NCI-H748 treated with DMSO at 0.1 percent for 48 hours (cell line): ENCODE data around the gene DCPS.
"Not testable (repeated sequence)": the region's sequence is repeated elsewhere in the genome, so short reads cannot be mapped to it uniquely, and the experiment has no call there.

Experiments
- DNase-seq: peaks from one replicate; lab custom pipeline; 2025; lab: John Stamatoyannopoulos, UW

Gene DCPS

GRCh38 chr11:126290887-126291286 is 13.0 kb upstream of the DCPS start:
- no peak for DNase-seq

DNA sequence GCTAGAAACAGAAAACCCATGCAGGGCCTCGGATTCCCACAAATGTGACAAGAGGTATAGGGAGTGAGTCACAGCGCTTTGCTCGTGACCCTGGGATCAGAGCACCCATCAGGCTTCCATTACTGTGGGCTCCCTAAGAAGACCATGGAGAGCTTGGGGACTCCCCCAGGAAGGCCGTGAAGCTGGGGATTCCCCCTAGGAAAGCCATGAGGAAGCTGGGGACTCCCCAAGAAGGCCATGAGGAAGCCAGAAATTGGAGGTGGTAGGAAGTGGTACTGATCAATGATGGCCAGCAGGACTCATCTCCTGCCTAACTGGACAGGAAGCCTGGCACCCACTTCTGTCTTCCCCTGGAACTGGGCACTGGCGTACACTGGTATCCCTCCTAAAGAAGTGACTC is 10.1 kb upstream of the DCPS start:
- DNase-seq: no peak

- no peak for DNase-seq
Measured at GRCh38 chr11:126297004-126297403, 6.9 kb upstream of the DCPS start.

- DNase-seq: peak; percentile 51
Measured at GRCh38 chr11:126304457-126305075, 706 bp downstream of the DCPS start.

DNA sequence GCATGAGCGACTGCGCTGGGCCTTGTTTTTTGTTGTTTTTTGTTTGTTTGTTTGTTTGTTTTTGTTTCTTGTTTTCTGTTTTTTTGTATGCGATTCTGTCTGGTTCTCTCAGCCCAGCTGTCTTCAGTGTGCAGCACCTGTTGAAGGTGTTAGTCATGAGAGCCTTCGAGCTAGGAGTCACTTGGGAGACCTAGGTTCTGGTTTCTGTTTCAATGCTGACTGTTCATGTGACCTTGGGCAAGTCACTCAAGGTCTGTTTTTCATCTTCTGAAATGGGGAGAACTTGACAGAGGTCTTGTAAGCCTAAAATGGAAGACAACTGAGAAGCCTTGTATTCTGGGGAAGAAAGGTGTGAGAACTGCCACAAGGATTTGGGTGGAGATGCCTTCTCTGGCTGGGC is 1.8 kb downstream of the DCPS start:
- no peak for DNase-seq

GRCh38 chr11:126307706-126308105 is 3.8 kb downstream of the DCPS start:
- DNase-seq: no peak

- no peak for DNase-seq
Measured at GRCh38 chr11:126308271-126308671, 4.4 kb downstream of the DCPS start.

- DNase-seq: not testable (repeated sequence)
Measured at GRCh38 chr11:126308771-126309170, 4.9 kb downstream of the DCPS start.

- DNase-seq: peak; percentile 11
Measured at GRCh38 chr11:126310200-126310991, 6.5 kb downstream of the DCPS start.

GRCh38 chr11:126310992-126311310 is 7.1 kb downstream of the DCPS start:
- DNase-seq: no peak

GRCh38 chr11:126311401-126312291 is 7.8 kb downstream of the DCPS start:
- no peak for DNase-seq

GRCh38 chr11:126312961-126313360 is 9.1 kb downstream of the DCPS start:
- no peak for DNase-seq

DNA sequence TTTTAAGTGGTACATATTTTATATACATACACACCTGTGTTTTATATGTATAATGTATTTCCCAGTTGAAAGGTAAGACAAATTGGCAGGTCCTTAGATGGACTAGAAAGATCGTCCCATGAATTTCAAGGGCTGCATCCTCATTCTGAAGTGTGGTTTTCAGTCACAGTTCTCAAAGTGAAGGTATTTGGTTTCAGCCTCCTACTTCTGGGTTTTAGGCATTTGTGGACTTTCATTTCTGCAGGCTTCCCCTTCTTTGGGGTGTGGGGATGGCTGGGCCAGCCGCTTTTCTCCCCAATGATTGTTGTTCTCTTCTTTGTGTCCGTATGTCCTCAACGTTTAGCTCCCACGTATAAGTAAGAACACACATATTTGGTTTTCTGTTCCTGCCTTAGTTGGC is 10.0 kb downstream of the DCPS start:
- DNase-seq: no peak

- DNase-seq: no peak
Measured at GRCh38 chr11:126317432-126317755, 13.5 kb downstream of the DCPS start.

GRCh38 chr11:126317756-126318573 is 14.1 kb downstream of the DCPS start:
- no peak for DNase-seq

- no peak for DNase-seq
Measured at GRCh38 chr11:126318574-126319373, 14.9 kb downstream of the DCPS start.

- DNase-seq: no peak
Measured at GRCh38 chr11:126319374-126319740, 15.5 kb downstream of the DCPS start.

- no peak for DNase-seq
Measured at GRCh38 chr11:126322996-126323395, 19.1 kb downstream of the DCPS start.

GRCh38 chr11:126327281-126328000 is 23.6 kb downstream of the DCPS start:
- DNase-seq: no peak

GRCh38 chr11:126328001-126328390 is 24.1 kb downstream of the DCPS start:
- no peak for DNase-seq

DNA sequence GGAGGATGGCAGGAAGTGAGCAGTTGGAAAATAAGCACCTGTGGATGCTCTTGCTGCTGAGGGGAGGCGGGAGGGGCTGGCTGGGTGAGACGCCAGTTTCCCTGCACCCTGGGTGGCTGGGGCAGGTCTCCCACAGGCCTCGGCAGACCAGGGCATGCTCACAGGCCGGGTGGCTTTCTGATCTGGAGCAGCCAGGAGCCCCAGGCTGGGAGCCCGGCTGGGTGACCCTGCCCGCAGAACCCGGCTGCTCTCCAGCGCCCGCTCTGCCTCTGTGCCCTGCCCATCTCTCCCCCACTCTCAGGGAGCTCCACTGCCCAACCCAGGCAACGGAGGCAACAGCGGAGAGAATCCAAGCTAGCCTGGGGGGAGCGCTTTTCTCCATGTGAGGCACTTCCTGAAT is 24.6 kb downstream of the DCPS start:
- DNase-seq: no peak
